Measurements from ENCODE around the gene TRPC4AP.

Gene TRPC4AP

DNA sequence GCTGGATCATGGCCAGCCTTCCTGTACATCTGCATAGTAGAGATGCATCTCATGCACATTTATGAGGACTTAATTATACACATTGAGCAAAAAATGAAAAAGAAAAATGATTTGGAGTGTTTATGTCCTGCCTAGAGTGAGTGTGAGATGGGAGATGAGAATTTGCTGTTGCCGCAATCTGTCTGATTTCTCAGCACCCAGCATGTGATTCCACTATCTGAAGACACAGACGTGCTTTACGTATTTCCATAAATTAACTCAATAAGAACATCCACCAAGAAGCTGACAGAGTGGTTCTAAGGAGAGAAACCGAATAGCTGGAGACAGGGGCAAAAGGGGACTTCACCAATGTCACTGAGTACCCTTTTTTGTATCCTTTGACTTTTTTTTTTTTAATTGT is 39.3 kb upstream of the TRPC4AP start:
- Histone ChIP-seq H3K36me3 (ENCODE audit: insufficient read depth, insufficient read length, low read length) (peaks cover 58% of the 10 kb centered on the region), H3K4me1 (ENCODE audit: insufficient read depth, insufficient read length) (no peaks in the 10 kb centered on the region), H3K9me3 (ENCODE audit: insufficient read depth, low read length) (no peaks in the 10 kb centered on the region), H3K4me3 (ENCODE audit: insufficient read length, low read depth) (no peak overlapping the region), H3K9ac (ENCODE audit: insufficient read length, low read depth) (no peak overlapping the region), H3K27me3 (ENCODE audit: insufficient read depth, insufficient read length) (no peaks in the 10 kb centered on the region)
- TF ChIP-seq YY1 (IDR thresholded peaks at IDR 0.05; ENCODE audit: insufficient read depth, insufficient read length) (no peak), SUZ12 (IDR thresholded peaks at IDR 0.05; ENCODE audit: extremely low read depth, insufficient read depth, insufficient read length) (no peak), ZNF274 (IDR thresholded peaks at IDR 0.05; ENCODE audit: low read depth, low read length) (no peak)
- no peak for DNase-seq (ENCODE audit: low read depth, low spot score)

DNA sequence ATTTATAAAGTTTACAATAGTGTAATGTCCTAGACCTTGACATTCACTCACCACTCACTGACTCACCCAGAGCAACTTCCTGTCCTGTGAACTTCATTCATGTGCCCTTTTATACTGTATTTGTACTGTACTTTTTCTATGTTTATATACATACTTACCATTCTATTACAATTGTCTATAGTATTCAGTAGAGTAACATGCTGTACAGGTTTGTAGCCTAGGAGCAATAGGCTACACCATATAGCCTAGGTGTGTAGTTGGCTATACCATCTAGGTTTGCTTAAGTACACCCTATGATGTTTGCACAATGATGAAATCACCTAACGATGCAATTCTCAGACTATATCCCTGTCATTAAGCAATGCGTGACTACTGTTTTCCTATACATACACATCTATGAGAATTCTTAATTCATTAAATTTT is 37.1 kb upstream of the TRPC4AP start:
- no peak for DNase-seq (ENCODE audit: low read depth, low spot score)
- Histone ChIP-seq H3K4me3 (ENCODE audit: insufficient read length, low read depth) (no peak overlapping the region), H3K9ac (ENCODE audit: insufficient read length, low read depth) (no peak overlapping the region), H3K4me1 (ENCODE audit: insufficient read depth, insufficient read length) (no peaks in the 10 kb centered on the region), H3K27me3 (ENCODE audit: insufficient read depth, insufficient read length) (no peaks in the 10 kb centered on the region), H3K9me3 (ENCODE audit: insufficient read depth, low read length) (no peaks in the 10 kb centered on the region), H3K36me3 (ENCODE audit: insufficient read depth, insufficient read length, low read length) (peaks cover 56% of the 10 kb centered on the region)
- TF ChIP-seq SUZ12 (IDR thresholded peaks at IDR 0.05; ENCODE audit: extremely low read depth, insufficient read depth, insufficient read length) = no peak
- TF ChIP-seq ZNF274 (IDR thresholded peaks at IDR 0.05; ENCODE audit: low read depth, low read length) = no peak
- no peak for TF ChIP-seq YY1 (IDR thresholded peaks at IDR 0.05; ENCODE audit: insufficient read depth, insufficient read length)

DNA sequence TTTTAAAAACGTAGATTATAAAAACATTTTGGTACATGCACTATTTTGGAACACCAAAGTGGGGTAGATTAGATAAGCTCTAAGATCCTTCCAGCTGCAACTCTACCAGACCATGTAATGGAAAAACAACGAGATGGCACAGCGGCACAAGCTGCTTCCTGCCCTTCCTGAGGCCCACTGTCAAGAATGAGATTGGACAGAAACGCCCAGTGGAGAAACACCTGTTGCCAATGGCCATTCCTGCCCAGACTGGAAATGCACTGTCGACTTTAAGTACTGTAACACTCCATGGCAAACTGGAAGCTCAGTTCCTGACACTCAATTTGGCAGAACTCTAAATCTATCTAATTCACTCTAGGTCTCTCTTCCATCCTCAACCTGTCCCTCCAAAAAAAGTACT is 33.1 kb upstream of the TRPC4AP start:
- no peak for TF ChIP-seq YY1 (IDR thresholded peaks at IDR 0.05; ENCODE audit: insufficient read depth, insufficient read length)
- no peak for TF ChIP-seq SUZ12 (IDR thresholded peaks at IDR 0.05; ENCODE audit: extremely low read depth, insufficient read depth, insufficient read length)
- no peak for TF ChIP-seq ZNF274 (IDR thresholded peaks at IDR 0.05; ENCODE audit: low read depth, low read length)
- no peaks in the 10 kb centered on the region for H3K27me3 ChIP-seq (ENCODE audit: insufficient read depth, insufficient read length)
- DNase-seq (ENCODE audit: low read depth, low spot score) = no peak
- H3K4me1 ChIP-seq (ENCODE audit: insufficient read depth, insufficient read length) = no peaks in the 10 kb centered on the region
- no peak overlapping the region for H3K9ac ChIP-seq (ENCODE audit: insufficient read length, low read depth)
- H3K9me3 ChIP-seq (ENCODE audit: insufficient read depth, low read length) = no peaks in the 10 kb centered on the region
- H3K36me3 ChIP-seq (ENCODE audit: insufficient read depth, insufficient read length, low read length) = peaks cover 55% of the 10 kb centered on the region
- H3K4me3 ChIP-seq (ENCODE audit: insufficient read length, low read depth) = no peak overlapping the region

DNA sequence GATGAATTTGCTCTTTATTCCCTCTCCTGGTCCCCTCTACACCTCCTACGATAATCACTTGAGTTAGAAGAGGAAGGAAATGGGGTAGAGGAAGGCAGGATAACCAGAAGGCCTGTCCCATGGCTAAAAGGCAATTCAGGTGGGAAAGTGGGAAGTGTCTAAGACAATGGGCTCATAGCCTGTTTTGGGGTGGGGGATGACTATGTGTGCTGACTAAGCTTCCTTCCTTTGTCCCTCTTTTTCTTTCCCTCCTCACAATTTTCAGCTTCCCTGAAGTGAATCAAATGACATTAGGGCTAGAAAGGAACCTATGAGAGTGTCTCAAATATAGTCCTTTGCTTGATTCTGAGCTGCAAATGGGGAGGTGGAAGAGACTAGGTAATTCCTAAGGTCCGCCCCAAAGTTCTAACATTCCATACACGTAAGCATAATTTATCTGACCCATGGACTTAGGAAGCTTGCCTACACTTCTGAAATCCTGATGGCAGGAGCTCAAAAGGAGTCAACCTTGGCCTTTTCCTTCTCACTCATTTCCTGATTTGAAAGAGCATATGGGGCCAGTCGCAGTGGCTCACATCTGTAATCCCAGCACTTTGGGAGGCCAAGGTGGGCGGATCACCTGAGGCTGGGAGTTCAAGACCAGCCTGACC is 30.3 kb upstream of the TRPC4AP start:
- Histone ChIP-seq H3K4me3 (ENCODE audit: insufficient read length, low read depth) (no peak overlapping the region), H3K9ac (ENCODE audit: insufficient read length, low read depth) (no peak overlapping the region), H3K4me1 (ENCODE audit: insufficient read depth, insufficient read length) (no peaks in the 10 kb centered on the region), H3K27me3 (ENCODE audit: insufficient read depth, insufficient read length) (no peaks in the 10 kb centered on the region), H3K9me3 (ENCODE audit: insufficient read depth, low read length) (no peaks in the 10 kb centered on the region), H3K36me3 (ENCODE audit: insufficient read depth, insufficient read length, low read length) (peaks cover 65% of the 10 kb centered on the region)
- DNase-seq (ENCODE audit: low read depth, low spot score) = no peak
- no peak for TF ChIP-seq YY1 (IDR thresholded peaks at IDR 0.05; ENCODE audit: insufficient read depth, insufficient read length)
- no peak for TF ChIP-seq ZNF274 (IDR thresholded peaks at IDR 0.05; ENCODE audit: low read depth, low read length)
- no peak for TF ChIP-seq SUZ12 (IDR thresholded peaks at IDR 0.05; ENCODE audit: extremely low read depth, insufficient read depth, insufficient read length)

DNA sequence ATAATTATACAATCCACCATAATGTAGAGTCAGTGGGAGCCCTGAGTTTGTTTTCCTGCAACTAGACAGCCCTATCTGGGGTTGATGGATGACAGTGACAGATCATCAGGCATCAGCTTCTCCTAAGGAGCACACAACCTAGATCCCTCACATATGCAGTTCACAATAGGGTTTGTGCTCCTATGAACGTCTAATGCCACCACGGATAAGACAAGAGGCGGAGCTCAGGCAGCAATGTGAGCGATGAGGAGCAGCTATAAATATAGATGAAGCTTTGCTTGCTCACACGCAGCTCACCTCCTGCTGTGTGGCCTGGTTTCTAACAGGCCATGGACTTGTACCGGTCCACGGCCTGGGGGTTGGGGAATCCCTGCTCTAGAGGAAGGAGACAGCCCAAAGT is 28.6 kb upstream of the TRPC4AP start:
- DNase-seq (ENCODE audit: low read depth, low spot score) = no peak
- H3K27me3 ChIP-seq (ENCODE audit: insufficient read depth, insufficient read length) = no peaks in the 10 kb centered on the region
- H3K4me3 ChIP-seq (ENCODE audit: insufficient read length, low read depth) = no peak overlapping the region
- no peak for TF ChIP-seq SUZ12 (IDR thresholded peaks at IDR 0.05; ENCODE audit: extremely low read depth, insufficient read depth, insufficient read length)
- TF ChIP-seq ZNF274 (IDR thresholded peaks at IDR 0.05; ENCODE audit: low read depth, low read length) = no peak
- TF ChIP-seq YY1 (IDR thresholded peaks at IDR 0.05; ENCODE audit: insufficient read depth, insufficient read length) = no peak
- no peaks in the 10 kb centered on the region for H3K4me1 ChIP-seq (ENCODE audit: insufficient read depth, insufficient read length)
- H3K9me3 ChIP-seq (ENCODE audit: insufficient read depth, low read length) = no peaks in the 10 kb centered on the region
- no peak overlapping the region for H3K9ac ChIP-seq (ENCODE audit: insufficient read length, low read depth)
- H3K36me3 ChIP-seq (ENCODE audit: insufficient read depth, insufficient read length, low read length) = peaks cover 67% of the 10 kb centered on the region

DNA sequence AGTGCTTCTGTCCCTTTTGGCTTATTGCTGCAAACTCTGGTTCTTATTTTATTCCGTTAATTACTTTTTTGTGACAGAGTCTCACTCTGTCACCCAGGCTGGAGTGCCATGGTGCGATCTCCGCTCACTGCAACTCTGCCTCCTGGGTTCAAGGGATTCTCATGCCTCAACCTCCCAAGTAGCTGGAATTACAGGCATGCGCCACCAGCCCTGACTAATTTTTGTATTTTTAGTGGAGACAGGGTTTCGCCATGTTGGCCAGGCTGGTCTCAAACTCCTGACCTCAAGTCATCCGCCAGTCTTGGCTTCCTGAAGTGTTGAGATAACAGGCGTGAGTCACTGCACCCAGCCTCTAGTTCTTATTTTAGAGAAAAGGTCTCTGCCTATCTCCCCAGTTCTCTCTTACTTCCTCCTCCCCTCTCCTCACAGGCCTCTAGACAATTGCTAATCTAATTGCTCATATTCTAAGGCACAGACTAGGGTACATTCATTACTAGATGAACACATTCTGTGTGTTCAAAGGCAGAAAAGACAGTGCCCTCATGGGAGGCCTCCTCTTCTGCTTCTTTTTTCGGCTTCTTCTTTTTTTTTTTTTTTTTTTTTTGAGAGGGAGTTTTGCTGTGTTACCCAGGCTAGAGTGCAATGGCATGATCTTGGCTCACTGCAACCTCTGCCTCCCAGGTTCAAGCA is 27.6 kb upstream of the TRPC4AP start:
- Histone ChIP-seq H3K36me3 (ENCODE audit: insufficient read depth, insufficient read length, low read length) (peaks cover 72% of the 10 kb centered on the region), H3K9ac (ENCODE audit: insufficient read length, low read depth) (no peak overlapping the region), H3K4me1 (ENCODE audit: insufficient read depth, insufficient read length) (no peaks in the 10 kb centered on the region), H3K27me3 (ENCODE audit: insufficient read depth, insufficient read length) (no peaks in the 10 kb centered on the region), H3K4me3 (ENCODE audit: insufficient read length, low read depth) (no peak overlapping the region), H3K9me3 (ENCODE audit: insufficient read depth, low read length) (no peaks in the 10 kb centered on the region)
- no peak for DNase-seq (ENCODE audit: low read depth, low spot score)
- no peak for TF ChIP-seq ZNF274 (IDR thresholded peaks at IDR 0.05; ENCODE audit: low read depth, low read length)
- no peak for TF ChIP-seq SUZ12 (IDR thresholded peaks at IDR 0.05; ENCODE audit: extremely low read depth, insufficient read depth, insufficient read length)
- no peak for TF ChIP-seq YY1 (IDR thresholded peaks at IDR 0.05; ENCODE audit: insufficient read depth, insufficient read length)

DNA sequence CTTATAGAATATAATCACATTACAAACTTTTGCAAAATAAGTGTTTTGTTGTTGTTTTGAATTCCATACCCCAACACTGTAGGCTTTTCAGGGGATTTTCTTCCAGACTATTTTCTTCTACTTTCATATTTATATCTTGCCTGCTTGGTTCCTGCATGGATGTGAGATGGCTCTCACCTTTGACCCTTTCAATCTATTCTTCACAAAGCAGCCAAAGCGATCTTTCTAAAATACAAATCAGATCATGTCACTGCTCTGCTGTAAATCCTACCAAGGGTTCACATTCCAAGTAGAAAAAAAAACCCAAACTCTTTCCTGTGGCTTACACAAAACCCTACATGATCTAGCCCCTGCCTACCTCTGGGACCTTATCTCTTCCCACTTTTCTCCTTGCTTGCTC is 25.0 kb upstream of the TRPC4AP start:
- peaks cover 62% of the 10 kb centered on the region for H3K36me3 ChIP-seq (ENCODE audit: insufficient read depth, insufficient read length, low read length)
- TF ChIP-seq ZNF274 (IDR thresholded peaks at IDR 0.05; ENCODE audit: low read depth, low read length) = no peak
- TF ChIP-seq SUZ12 (IDR thresholded peaks at IDR 0.05; ENCODE audit: extremely low read depth, insufficient read depth, insufficient read length) = no peak
- TF ChIP-seq YY1 (IDR thresholded peaks at IDR 0.05; ENCODE audit: insufficient read depth, insufficient read length) = no peak

More for the DNA sequence above, 25.0 kb upstream of the TRPC4AP start:
- DNase-seq (ENCODE audit: low read depth, low spot score) = no peak
- no peaks in the 10 kb centered on the region for H3K9me3 ChIP-seq (ENCODE audit: insufficient read depth, low read length)
- no peaks in the 10 kb centered on the region for H3K4me1 ChIP-seq (ENCODE audit: insufficient read depth, insufficient read length)
- H3K9ac ChIP-seq (ENCODE audit: insufficient read length, low read depth) = no peak overlapping the region
- no peaks in the 10 kb centered on the region for H3K27me3 ChIP-seq (ENCODE audit: insufficient read depth, insufficient read length)
- no peak overlapping the region for H3K4me3 ChIP-seq (ENCODE audit: insufficient read length, low read depth)

Measured in NT2/D1 (cell line).